CD14-positive monocyte (primary cell): ENCODE data around the gene PRCP. TPM values are rescaled to one million over a fixed set of nuclear protein-coding genes. Genes with fewer than 3 reads are reported as not detected.

Source experiments
- DNase-seq, 3 donors: peaks; one replicate each; pipeline ENCODE4 v3.0.0-alpha.2; 2011 to 2022
- H2AFZ ChIP-seq: 2 replicates; pipeline ENCODE4 v1.6.0; 2012; ENCODE audit warnings: mild to moderate bottlenecking, low read depth, low read length, inconsistent platforms; ENCODE audit not compliant: insufficient read depth, poor library complexity, severe bottlenecking
- H3K27ac ChIP-seq, 2 donors: 1 replicate in 1 of 2; 2 replicates in 1 of 2; pipeline ENCODE4 v1.5.1; 2012 to 2013; ENCODE audit warnings: low read length in 2 of 2, control low read depth in 1 of 2, inconsistent platforms in 1 of 2, low read depth in 1 of 2, mild to moderate bottlenecking in 1 of 2
- H3K27me3 ChIP-seq, 2 donors: one replicate each; pipeline versions ENCODE4 v1.6.0 to v1.6.1; 2011 to 2013; ENCODE audit warnings: low read length in 2 of 2; ENCODE audit not compliant: control insufficient read depth in 2 of 2, insufficient read depth in 2 of 2
- H3K36me3 ChIP-seq, 2 donors: replicated peaks in 1 of 2; 1 replicate in 1 of 2; 2 replicates in 1 of 2; pipeline versions ENCODE4 v1.5.1 to v1.6.1; 2012 to 2013; ENCODE audit warnings: low read length in 2 of 2, control low read depth in 1 of 2, inconsistent platforms in 1 of 2, mild to moderate bottlenecking in 1 of 2; ENCODE audit not compliant: insufficient read depth in 2 of 2, control insufficient read depth in 1 of 2
- H3K4me1 ChIP-seq, 2 donors: 1 replicate in 1 of 2; 2 replicates in 1 of 2; pipeline versions ENCODE4 v1.5.1 to v1.6.1; 2012 to 2013; ENCODE audit warnings: low read length in 2 of 2, control low read depth in 1 of 2, inconsistent platforms in 1 of 2, mild to moderate bottlenecking in 1 of 2, moderate library complexity in 1 of 2; ENCODE audit not compliant: insufficient read depth in 2 of 2, control insufficient read depth in 1 of 2
- H3K4me2 ChIP-seq: replicated peaks from 2 replicates; pipeline ENCODE3; 2012; ENCODE audit warnings: low read length, moderate library complexity, mild to moderate bottlenecking; ENCODE audit not compliant: poor library complexity, severe bottlenecking; ENCODE audit errors: extremely low read depth
- H3K4me3 ChIP-seq, 3 experiments: fragments of 200-600 bp in 1 of 3; sonication (generic) in 1 of 3; replicated peaks in 1 of 3; 1 replicate in 2 of 3; 2 replicates in 1 of 3; pipeline ENCODE4 v1.5.1; 2011 to 2013; ENCODE audit warnings: low read length in 3 of 3, mild to moderate bottlenecking in 3 of 3, control low read depth in 2 of 3, low read depth in 2 of 3, inconsistent platforms in 1 of 3, moderate library complexity in 1 of 3
- H3K79me2 ChIP-seq: 2 replicates; pipeline ENCODE4 v1.6.0; 2012; ENCODE audit warnings: mild to moderate bottlenecking, control low read depth, inconsistent platforms, low read length, moderate library complexity; ENCODE audit not compliant: insufficient read depth
- H3K9ac ChIP-seq: 2 replicates; pipeline ENCODE4 v1.6.0; 2017; ENCODE audit warnings: low read length, mild to moderate bottlenecking; ENCODE audit not compliant: insufficient read depth, poor library complexity, severe bottlenecking
- H3K9me3 ChIP-seq, 2 donors: replicated peaks in 1 of 2; 1 replicate in 1 of 2; 2 replicates in 1 of 2; pipeline versions ENCODE4 v1.5.1 to v1.6.1; 2012 to 2013; ENCODE audit warnings: low read length in 2 of 2, control low read depth in 1 of 2; ENCODE audit not compliant: control insufficient read depth in 1 of 2, insufficient read depth in 1 of 2
- H4K20me1 ChIP-seq: 2 replicates; pipeline ENCODE4 v1.6.0; 2012; ENCODE audit warnings: mild to moderate bottlenecking, low read length, control low read depth, moderate library complexity; ENCODE audit not compliant: insufficient read depth
- H3K27ac Mint-ChIP-seq, 7 donors: one replicate each; pipeline ENCODE4 v1.8.0; 2020; ENCODE audit warnings: mild to moderate bottlenecking in 7 of 7, mixed read lengths in 7 of 7, moderate library complexity in 6 of 7, inconsistent platforms in 2 of 7
- H3K27me3 Mint-ChIP-seq, 3 donors: one replicate each; pipeline ENCODE4 v1.8.0; 2021 to 2022; ENCODE audit warnings: low read depth in 3 of 3, mild to moderate bottlenecking in 3 of 3, mixed read lengths in 3 of 3, moderate library complexity in 3 of 3, inconsistent platforms in 1 of 3
- H3K36me3 Mint-ChIP-seq, 2 donors: one replicate each; pipeline ENCODE4 v1.8.0; 2020; ENCODE audit warnings: mixed read lengths in 2 of 2, inconsistent platforms in 1 of 2, mild to moderate bottlenecking in 1 of 2
- H3K4me1 Mint-ChIP-seq: one replicate; pipeline ENCODE4 v1.8.0; 2020; ENCODE audit warnings: mild to moderate bottlenecking, mixed read lengths
- H3K4me3 Mint-ChIP-seq, 2 donors: one replicate each; pipeline ENCODE4 v1.8.0; 2020; ENCODE audit warnings: mild to moderate bottlenecking in 2 of 2, mixed read lengths in 2 of 2, moderate library complexity in 1 of 2
- H3K9me3 Mint-ChIP-seq, 7 donors: one replicate each; pipeline ENCODE4 v1.8.0; 2020 to 2022; ENCODE audit warnings: mixed read lengths in 7 of 7, mild to moderate bottlenecking in 6 of 7, moderate library complexity in 6 of 7, inconsistent platforms in 2 of 7
- CTCF ChIP-seq: fragments of 200-600 bp; IDR thresholded peaks from one replicate; pipeline ENCODE4 v1.8.0; 2022; ENCODE audit warnings: antibody characterized with exemption, mild to moderate bottlenecking
- WGBS: methylation state at CpG from one replicate; pipeline ENCODE4 v1.1.5; 2013; ENCODE audit warnings: missing lambda C conversion rate; ENCODE audit not compliant: insufficient coverage; 5-methylcytosine and 5-hydroxymethylcytosine counted together
- intact Hi-C, 2 donors: fragments of 100-400 bp; cut with micrococcal nuclease; formaldehyde crosslinking; loops; one replicate each; pipeline versions ENCODE4 v1.15.0 to v1.15.1; 2023
- polyA plus RNA-seq, 3 donors: library from polyadenylated mRNA; depleted of rRNA in 1 of 3; unstranded in 2 of 3; stranded (reverse) in 1 of 3; fragments of 300-500 nt in 2 of 3; fragments of >200 nt in 1 of 3; fragmentation: Illumina TruSeq in 2 of 3; gene quantifications; 1 replicate in 2 of 3; 2 replicates in 1 of 3; pipeline ENCODE4 v1.2.3, GENCODE V29; 2012 to 2021

PRCP gene
- polyA plus RNA-seq, 3 donors: 68.0 to 228 (median 186) TPM

- Histone ChIP-seq H3K4me1 (peaks cover 23 to 37% of the 10 kb centered on the region in 2 donors), H3K36me3 (peaks cover 1 to 35% of the 10 kb centered on the region in 2 donors), H3K4me3 (no peak overlapping the region), H3K27ac (peak overlapping the region in 1 of 2 donors; percentile 61), H2AFZ (no peak overlapping the region), H3K79me2 (peaks cover 83% of the 10 kb centered on the region), H3K4me2 (no peak overlapping the region), H3K9ac (no peak overlapping the region), H3K9me3 (no peaks in the 10 kb centered on the region), H3K27me3 (no peaks in the 10 kb centered on the region), H4K20me1 (no peaks in the 10 kb centered on the region)
- Mint-ChIP-seq H3K36me3 (peaks cover 27 to 35% of the 10 kb centered on the region in 2 donors), H3K27me3 (peaks cover 0 to 1% (median 0%) of the 10 kb centered on the region in 3 donors), H3K4me1 (peaks cover 37% of the 10 kb centered on the region), H3K9me3 (peaks cover 0 to 4% (median 0%) of the 10 kb centered on the region in 7 donors), H3K27ac (peak overlapping the region in 5 of 7 donors; percentile 66 to 93 (median 88)), H3K4me3 (no peak overlapping the region)
- intact Hi-C loops: loop anchor here in 1 of 2 donors (10.0 kb wide), 1 partner anchor 169 kb away; the partner anchor contains the start of gene RAB30
- TF ChIP-seq CTCF: peak; percentile 82
- WGBS: no CpG with 5 or more reads among the region's 1 CpG
- DNase-seq: peak in 2 of 3 donors; percentile 15 to 34
These were observed 6.0 kb upstream of the PRCP start for GRCh38 chr11:82906236-82906635.

- Histone ChIP-seq H4K20me1 (peaks cover 4% of the 10 kb centered on the region), H3K4me1 (peaks cover 39 to 49% of the 10 kb centered on the region in 2 donors), H3K9me3 (no peaks in the 10 kb centered on the region), H3K27ac (no peak overlapping the region), H2AFZ (no peak overlapping the region), H3K27me3 (no peaks in the 10 kb centered on the region), H3K36me3 (peaks cover 0 to 19% of the 10 kb centered on the region in 2 donors), H3K9ac (no peak overlapping the region), H3K4me3 (no peak overlapping the region), H3K4me2 (no peak overlapping the region), H3K79me2 (peaks cover 73% of the 10 kb centered on the region)
- WGBS: no CpG with 5 or more reads among the region's 3 CpGs
- Mint-ChIP-seq H3K36me3 (peaks cover 18 to 29% of the 10 kb centered on the region in 2 donors), H3K9me3 (peaks cover 0 to 1% (median 0%) of the 10 kb centered on the region in 7 donors), H3K27me3 (peaks cover 0 to 2% (median 0%) of the 10 kb centered on the region in 3 donors), H3K4me1 (peaks cover 46% of the 10 kb centered on the region), H3K4me3 (no peak overlapping the region), H3K27ac (peak overlapping the region in 1 of 7 donors; percentile 18)
- intact Hi-C loops: loop anchor here (5.0 to 10.0 kb wide), 4 partner anchors 37 to 383 kb away; partner anchors contain the start of genes CCDC90B (in 2 of the 2), PCF11 (in 1 of the 2) and RAB30 (in 1 of the 2)
- DNase-seq: no peak
- no peak for TF ChIP-seq CTCF
These were observed 3.8 kb upstream of the PRCP start for GRCh38 chr11:82903843-82904586.
